GM19099 (cell line): ENCODE measurements around the gene COL9A3.

Experiments used
- POLR2A ChIP-seq: IDR thresholded peaks from 3 replicates; pipeline ENCODE4 v1.6.1; 2011; ENCODE audit warnings: low read depth; ENCODE audit not compliant: insufficient read length; ENCODE audit errors: extremely low read depth

COL9A3 gene

GRCh38 chr20:62855120-62855519 is 38.3 kb downstream of the COL9A3 start:
- TF ChIP-seq POLR2A, result no peak

GRCh38 chr20:62856931-62857619 is 40.2 kb downstream of the COL9A3 start:
- TF ChIP-seq POLR2A, result no peak

GRCh38 chr20:62858058-62858830 is 41.4 kb downstream of the COL9A3 start:
- TF ChIP-seq POLR2A, result no peak

GRCh38 chr20:62859721-62860120 is 42.9 kb downstream of the COL9A3 start:
- TF ChIP-seq POLR2A, result no peak

- no peak for TF ChIP-seq POLR2A
Observed at GRCh38 chr20:62860391-62860923, 43.6 kb downstream of the COL9A3 start.

- TF ChIP-seq POLR2A, result no peak
Observed at GRCh38 chr20:62860924-62861691, 44.3 kb downstream of the COL9A3 start.

- no peak for TF ChIP-seq POLR2A
Observed at GRCh38 chr20:62861726-62862336, 45.0 kb downstream of the COL9A3 start, which contains the start of gene TCFL5. TCFL5 (minus strand) TSS chr20:62861822; CDS start chr20:62861670, 152 bp downstream.

GRCh38 chr20:62864207-62864606 is 47.4 kb downstream of the COL9A3 start:
- no peak for TF ChIP-seq POLR2A

GRCh38 chr20:62872184-62872847 is 55.5 kb downstream of the COL9A3 start:
- TF ChIP-seq POLR2A, result no peak

- no peak for TF ChIP-seq POLR2A
Observed at GRCh38 chr20:62872862-62873261, 56.0 kb downstream of the COL9A3 start.

GRCh38 chr20:62873280-62873679 is 56.4 kb downstream of the COL9A3 start:
- no peak for TF ChIP-seq POLR2A

- TF ChIP-seq POLR2A, result no peak
Observed at GRCh38 chr20:62874964-62875344, 58.1 kb downstream of the COL9A3 start.

- TF ChIP-seq POLR2A, result no peak
Observed at GRCh38 chr20:62875419-62876361, 58.8 kb downstream of the COL9A3 start.
